Airway epithelial cell (primary cell): ENCODE measurements around the gene ZC3HAV1L. TPM values are rescaled to one million over a fixed set of nuclear protein-coding genes. Genes with fewer than 3 reads are reported as not detected.

Source experiments
- total RNA-seq: library from RNA; depleted of rRNA; stranded (reverse); fragments of >200 nt; gene quantifications from 2 replicates; pipeline ENCODE4 v1.2.3, GENCODE V29; 2015

Gene ZC3HAV1L
- total RNA-seq = 13.1 and 15.0 TPM in 2 replicates

GRCh38 chr7:139035586-139036353 lies at the start of gene ZC3HAV1L:
TSS of gene ZC3HAV1L (minus strand) at chr7:139036042. CDS start at chr7:139036017, 25 bp downstream.

GRCh38 chr7:138981332-138982203 lies 54.3 kb downstream of the ZC3HAV1L start, which contains the start of gene KIAA1549:
TSS of gene KIAA1549 (minus strand) at chr7:138981389. CDS start at chr7:138981269, 120 bp downstream.

Other genes with a start within 250 kb of the ZC3HAV1L start
- gene TMEM213, start 238.0 kb downstream of the ZC3HAV1L start, total RNA-seq = not detected in 2 replicates
- 0.21 and 0.23 TPM in 2 replicates for gene ATP6V0A4, start 237.8 kb downstream of the ZC3HAV1L start, total RNA-seq
- gene KIAA1549, start 54.7 kb downstream of the ZC3HAV1L start, total RNA-seq = 1.0 and 1.7 TPM in 2 replicates
- gene ZC3HAV1, start 73.7 kb upstream of the ZC3HAV1L start, total RNA-seq = 20.8 and 28.4 TPM in 2 replicates
- gene UBN2, start 195.2 kb upstream of the ZC3HAV1L start, total RNA-seq = 2.8 and 3.8 TPM in 2 replicates